Sciatic nerve (tissue), 2 donors: ENCODE results near the gene RFX4. TPM values are rescaled to one million over a fixed set of nuclear protein-coding genes. Genes with fewer than 3 reads are reported as not detected.
"Not testable (repeated sequence)": the region's sequence is repeated elsewhere in the genome, so short reads cannot be mapped to it uniquely, and the experiment has no call there.

ENCODE experiments used
- ATAC-seq: fragments of 200-7000 bp; cut with Tn5 transposase; one replicate; pipeline ENCODE4 v1.9.1; 2020; ENCODE audit warnings: mild to moderate bottlenecking, moderate library complexity
- DNase-seq: peaks from one replicate; pipeline ENCODE4 v3.0.0-alpha.2; 2020; ENCODE audit warnings: low spot score
- intact Hi-C: fragments of 100-400 bp; cut with DNase I; formaldehyde crosslinking; loops from one replicate; pipeline ENCODE4 v1.14.2; 2022
- total RNA-seq: library from RNA; stranded (reverse); fragmentation: NEBNext Ultra II Directional; extraction: Animal tissue kit (Norgen Biotek cat#: 25700); gene quantifications from one replicate; pipeline ENCODE4 v1.2.1, GENCODE V29; 2021
- donor health status: DM: no; HTN: no; CAD: no.
- donor health status: DM: no; HTN: no; CAD: no.

RFX4 gene
- total RNA-seq, 1 donor from 2014 or later = not detected

DNA sequence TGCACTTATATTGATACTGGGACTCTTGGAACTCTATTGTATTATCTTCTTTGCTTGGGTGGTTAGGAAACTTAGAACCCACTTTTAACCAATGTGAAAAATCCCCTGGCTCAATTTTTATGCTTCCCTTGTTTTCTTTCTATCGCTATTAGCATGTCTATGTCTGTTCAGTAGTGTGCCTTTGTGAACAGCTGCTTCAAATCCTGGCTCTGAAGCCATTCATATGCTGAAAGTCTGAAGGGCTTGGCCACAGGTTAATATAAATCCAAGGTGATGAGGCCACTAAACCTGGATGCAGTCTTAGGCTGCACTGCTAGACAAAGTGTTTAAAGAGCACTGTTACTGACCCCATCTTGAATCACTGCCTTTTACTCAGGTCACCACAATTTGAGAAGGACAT, 96.8 kb downstream of the RFX4 start:
- no peak for DNase-seq
- intact Hi-C loops = no loop called here
- no peak for ATAC-seq

DNA sequence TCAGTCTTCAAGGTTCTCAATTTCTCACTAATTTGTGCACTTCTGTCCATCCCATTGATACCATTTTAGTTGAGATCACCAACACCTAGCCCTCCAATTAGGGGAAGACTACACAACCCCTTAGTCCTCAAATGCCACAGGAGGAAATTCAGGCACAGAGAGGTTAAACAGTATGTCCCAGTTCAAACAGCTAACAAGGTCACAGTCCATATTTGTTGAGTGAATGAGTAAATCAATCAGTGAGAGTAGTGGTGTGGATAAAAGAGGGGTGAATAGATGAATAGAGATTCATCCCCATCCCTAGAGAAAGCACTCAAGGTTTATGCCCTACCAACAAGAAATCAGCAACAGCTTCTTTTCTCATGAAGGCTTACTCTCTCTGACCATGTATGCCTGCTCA, 97.5 kb downstream of the RFX4 start:
- intact Hi-C loops = no loop called here
- ATAC-seq = no peak

GRCh38 chr12:106681210-106681609, 98.4 kb downstream of the RFX4 start:
- ATAC-seq (no peak), DNase-seq (no peak)
- intact Hi-C loops = no loop called here

More for the DNA sequence above, 97.5 kb downstream of the RFX4 start:
- DNase-seq = no peak

GRCh38 chr12:106682594-106683234, 99.9 kb downstream of the RFX4 start:
- DNase-seq = no peak
- intact Hi-C loops = no loop called here
- no peak for ATAC-seq

GRCh38 chr12:106684497-106684896, 101.7 kb downstream of the RFX4 start:
- ATAC-seq (no peak), DNase-seq (no peak)
- intact Hi-C loops = no loop called here

DNA sequence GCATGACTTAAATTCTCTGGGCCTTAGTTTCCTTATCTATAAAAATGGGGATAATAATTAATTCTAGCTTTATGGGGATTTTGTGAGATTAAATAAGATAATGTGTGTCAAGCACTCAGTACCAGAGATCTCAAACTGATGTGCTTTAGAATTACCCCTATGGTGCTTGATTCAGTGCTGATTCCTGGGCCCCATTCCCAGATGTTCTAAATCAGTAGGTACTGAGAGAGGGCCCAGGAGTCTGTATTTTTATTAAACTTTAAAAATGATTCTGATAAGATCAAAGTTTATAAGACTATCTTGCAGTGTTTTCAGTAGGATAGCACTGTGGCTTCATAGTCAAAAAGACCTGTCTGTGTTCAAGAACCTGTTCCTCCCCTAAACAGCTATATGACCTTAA, 102.6 kb downstream of the RFX4 start:
- DNase-seq (no peak), ATAC-seq (no peak)
- intact Hi-C loops = no loop called here

GRCh38 chr12:106687672-106688071, 104.9 kb downstream of the RFX4 start:
- intact Hi-C loops = no loop called here

GRCh38 chr12:106690569-106691305, 107.9 kb downstream of the RFX4 start:
- ATAC-seq (no peak), DNase-seq (no peak)
- intact Hi-C loops = no loop called here

More at GRCh38 chr12:106687672-106688071, 104.9 kb downstream of the RFX4 start:
- DNase-seq (no peak), ATAC-seq (no peak)

- intact Hi-C loops = not testable (repeated sequence)
Measured at GRCh38 chr12:106692033-106692432, 109.2 kb downstream of the RFX4 start.

DNA sequence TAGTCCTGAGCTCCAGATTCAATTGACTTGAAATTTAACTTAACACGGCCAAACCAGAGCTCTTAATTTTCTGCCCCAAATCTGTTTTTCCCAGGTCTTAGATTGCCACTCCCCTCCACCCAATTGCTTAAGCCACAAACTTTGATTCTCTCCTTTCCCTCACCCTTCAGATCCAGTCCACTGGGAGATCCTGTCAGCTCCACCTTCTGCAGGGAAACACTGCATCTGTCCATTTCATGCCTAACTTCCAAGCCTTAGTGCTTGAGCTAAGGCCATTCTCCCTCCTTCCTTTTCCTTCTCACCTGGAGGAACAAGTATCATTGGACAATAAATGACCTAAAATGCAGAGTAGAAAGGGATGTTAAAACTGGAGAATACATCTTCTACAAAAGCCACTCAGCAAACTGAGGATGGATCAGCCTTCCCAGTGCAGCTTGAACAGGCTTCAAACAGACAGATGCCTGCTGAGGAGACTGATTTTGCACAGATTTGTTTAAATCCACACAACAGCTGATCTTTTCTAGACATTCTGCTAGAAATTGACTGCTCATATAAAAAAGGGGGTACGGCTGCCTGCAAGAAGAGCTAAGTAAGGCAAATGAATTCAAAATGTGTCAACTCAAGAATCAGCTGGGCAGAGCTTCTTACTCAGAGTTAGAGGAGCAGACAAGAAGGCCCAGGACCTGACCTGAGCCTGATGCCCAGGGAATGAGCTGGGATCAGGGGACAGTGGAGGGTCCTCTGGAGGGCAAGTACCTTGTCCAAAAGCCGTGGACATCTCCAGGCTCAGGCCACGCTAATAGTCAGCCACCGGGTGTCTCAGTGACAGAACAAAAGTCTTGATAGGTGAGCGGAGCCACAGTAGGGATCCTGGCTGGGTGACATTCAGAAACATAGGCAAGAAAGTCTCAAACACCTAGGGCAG, 110.4 kb downstream of the RFX4 start:
- ATAC-seq = no peak
- intact Hi-C loops = no loop called here
- DNase-seq = no peak

More at GRCh38 chr12:106692033-106692432, 109.2 kb downstream of the RFX4 start:
- ATAC-seq, DNase-seq: not testable (repeated sequence)

DNA sequence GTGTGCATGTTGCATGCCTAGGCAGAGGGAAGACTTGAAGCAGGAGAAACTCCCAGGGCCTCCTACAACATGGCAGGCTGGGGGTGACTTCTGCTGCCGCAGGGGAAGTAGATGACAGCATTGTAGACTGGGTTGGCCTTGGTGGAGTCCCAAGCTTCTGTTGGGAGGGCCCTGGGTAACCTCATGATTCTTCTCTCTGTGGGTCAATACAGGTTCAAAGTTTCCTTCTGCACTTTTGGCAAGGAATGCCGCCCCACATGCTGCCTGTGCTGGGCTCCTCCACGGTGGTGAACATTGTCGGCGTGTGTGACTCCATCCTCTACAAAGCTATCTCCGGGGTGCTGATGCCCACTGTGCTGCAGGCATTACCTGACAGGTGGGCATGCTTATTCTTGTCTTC, 113.3 kb downstream of the RFX4 start:
- DNase-seq = no peak
- no peak for ATAC-seq
- intact Hi-C loops = no loop called here

DNA sequence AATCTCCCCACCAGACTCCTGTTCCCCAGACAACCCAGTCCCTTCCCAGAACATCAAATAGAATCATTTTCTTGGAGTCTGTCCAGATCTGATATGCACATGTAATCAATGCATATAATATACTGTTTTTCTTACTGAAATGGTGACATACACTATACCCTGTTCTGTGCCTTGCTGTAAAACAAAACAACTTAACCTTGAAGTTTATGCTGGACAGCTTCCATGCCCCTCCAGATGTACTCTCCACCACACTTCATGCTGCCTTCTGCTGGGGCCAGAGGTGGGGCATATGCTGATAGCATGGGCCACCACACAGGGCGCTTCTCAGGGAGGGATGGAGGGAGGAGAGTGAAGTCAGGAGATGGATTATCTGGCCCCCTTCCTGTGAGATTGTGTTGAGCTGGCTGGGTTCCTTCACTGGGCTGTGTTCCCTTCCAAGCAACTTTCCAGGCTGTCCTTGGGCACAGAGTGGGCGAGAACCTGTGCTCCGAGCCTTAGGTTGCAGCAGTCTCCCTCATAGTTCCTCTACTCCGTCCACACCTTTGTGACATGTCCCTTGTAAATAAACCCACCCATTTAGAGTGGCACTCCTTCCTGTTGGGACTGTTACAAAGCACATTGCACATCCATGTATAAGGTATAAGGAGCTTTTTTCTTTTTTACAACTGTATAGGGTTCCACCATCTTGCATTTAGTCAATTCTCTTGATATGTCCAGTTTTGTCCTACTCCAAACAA, 114.0 kb downstream of the RFX4 start:
- intact Hi-C loops = no loop called here
- no peak for DNase-seq
- no peak for ATAC-seq

DNA sequence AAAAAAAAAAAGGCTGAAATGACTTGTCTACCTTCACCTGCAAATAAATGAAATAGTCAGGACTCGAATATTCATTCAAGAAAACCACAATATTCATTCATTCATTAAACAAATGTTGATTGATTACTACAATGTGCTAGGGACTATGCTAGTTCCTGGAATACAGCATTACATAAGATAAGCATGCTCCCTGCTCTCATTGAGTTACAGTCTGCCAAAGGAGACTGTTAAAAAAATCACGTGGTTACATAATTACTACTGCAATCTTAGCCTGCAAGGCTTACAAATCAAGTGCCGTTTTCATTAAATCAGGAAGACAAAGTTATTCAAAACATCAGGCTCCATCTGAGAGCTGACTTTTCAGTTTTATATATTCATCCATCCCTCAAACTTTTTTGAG, 121.3 kb downstream of the RFX4 start:
- DNase-seq = no peak
- ATAC-seq = peak; percentile 75
- intact Hi-C loops = no loop called here

GRCh38 chr12:106705971-106706370, 123.2 kb downstream of the RFX4 start:
- intact Hi-C loops = no loop called here
- no peak for DNase-seq
- ATAC-seq = no peak

- intact Hi-C loops = no loop called here
Measured at GRCh38 chr12:106709068-106709511, 126.3 kb downstream of the RFX4 start.

GRCh38 chr12:106710143-106710893, 127.5 kb downstream of the RFX4 start:
- intact Hi-C loops = no loop called here
- DNase-seq (no peak), ATAC-seq (no peak)

More at GRCh38 chr12:106709068-106709511, 126.3 kb downstream of the RFX4 start:
- no peak for ATAC-seq
- no peak for DNase-seq

GRCh38 chr12:106711316-106711715, 128.5 kb downstream of the RFX4 start:
- no peak for ATAC-seq
- no peak for DNase-seq
- intact Hi-C loops = no loop called here

- DNase-seq = no peak
- intact Hi-C loops = no loop called here
- ATAC-seq = no peak
Measured at GRCh38 chr12:106712768-106713167, 130.0 kb downstream of the RFX4 start.
